H1 (cell line): ENCODE results near the gene KRT34. TPM values are rescaled to one million over a fixed set of nuclear protein-coding genes. Genes with fewer than 3 reads are reported as not detected.

ENCODE experiments used
- CTCF ChIA-PET: fragments of 300-600 bp; sonication (Branson Sonifier 250); formaldehyde crosslinking; loops from one replicate; lab custom pipeline; 2021; ENCODE audit not compliant: partially characterized antibody; lab: Charles Lee
- POLR2A ChIA-PET: fragments of 300-600 bp; sonication (Branson Sonifier 250); formaldehyde crosslinking; loops from one replicate; lab custom pipeline; 2021; ENCODE audit warnings: inconsistent platforms; ENCODE audit not compliant: partially characterized antibody; lab: Charles Lee
- DNase-seq, 2 experiments: peaks; one replicate each; pipeline versions ENCODE4 v3.0.0 to v3.0.0-alpha.2; 2010 to 2022; ENCODE audit warnings: low spot score in 2 of 2, low read depth in 1 of 2, mixed read lengths in 1 of 2
- FAIRE-seq: peaks from 2 replicates; lab custom pipeline; 2011; peaks lifted over from hg19 to GRCh38; lab: Jason Lieb, UNC
- H2AFZ ChIP-seq: 2 replicates; pipeline ENCODE4 v1.8.1; 2012; ENCODE audit warnings: low read length, inconsistent platforms
- H2AK5ac ChIP-seq: 2 replicates; pipeline ENCODE4 v1.6.1; 2013; ENCODE audit warnings: low read depth, low read length
- H2BK120ac ChIP-seq: replicated peaks from 2 replicates; pipeline ENCODE3; 2013; ENCODE audit warnings: low read depth, low read length, inconsistent platforms
- H2BK12ac ChIP-seq: 2 replicates; pipeline ENCODE4 v1.6.1; 2013; ENCODE audit warnings: low read depth, low read length
- H2BK15ac ChIP-seq: 2 replicates; pipeline ENCODE4 v1.6.1; 2013; ENCODE audit warnings: low read length
- H2BK20ac ChIP-seq: 2 replicates; pipeline ENCODE4 v1.6.1; 2013; ENCODE audit warnings: low read length
- H2BK5ac ChIP-seq: 2 replicates; pipeline ENCODE4 v1.6.1; 2013; ENCODE audit warnings: low read depth, low read length
- H3K14ac ChIP-seq: 2 replicates; pipeline ENCODE4 v1.6.1; 2013; ENCODE audit warnings: inconsistent platforms; ENCODE audit not compliant: insufficient read length
- H3K18ac ChIP-seq: 2 replicates; pipeline ENCODE4 v1.6.1; 2013; ENCODE audit warnings: low read length; ENCODE audit errors: extremely low read depth
- H3K23ac ChIP-seq: 2 replicates; pipeline ENCODE4 v1.6.1; 2013; ENCODE audit warnings: inconsistent platforms; ENCODE audit not compliant: insufficient read length
- H3K23me2 ChIP-seq: 2 replicates; pipeline ENCODE4 v1.6.1; 2013; ENCODE audit warnings: low read depth, low read length
- H3K27ac ChIP-seq: 2 replicates; pipeline ENCODE4 v1.6.1; 2011; ENCODE audit warnings: low read depth, low read length, inconsistent platforms
- H3K27me3 ChIP-seq, 4 experiments: replicated peaks in 1 of 4; 1 replicate in 1 of 4; 2 replicates in 3 of 4; pipeline versions ENCODE4 v1.6.1 to v1.8.1; 2011 to 2013; ENCODE audit warnings: low read length in 3 of 4, mild to moderate bottlenecking in 3 of 4, inconsistent platforms in 2 of 4, mixed read lengths in 2 of 4, moderate library complexity in 1 of 4; ENCODE audit not compliant: control insufficient read depth in 3 of 4, insufficient read depth in 3 of 4; ENCODE audit errors: extremely low read depth in 1 of 4
- H3K36me3 ChIP-seq, 4 experiments: 2 replicates each; pipeline versions ENCODE4 v1.6.1 to v1.8.1; 2011 to 2013; ENCODE audit warnings: mild to moderate bottlenecking in 4 of 4, low read length in 3 of 4, moderate library complexity in 2 of 4, control low read depth in 1 of 4, inconsistent platforms in 1 of 4; ENCODE audit not compliant: insufficient read depth in 4 of 4, control insufficient read depth in 2 of 4
- H3K4ac ChIP-seq: replicated peaks from 2 replicates; pipeline ENCODE3; 2013; ENCODE audit warnings: low read length, low read depth, mixed read lengths, inconsistent platforms; ENCODE audit not compliant: insufficient read length
- H3K4me1 ChIP-seq, 4 experiments: replicated peaks in 1 of 4; 1 replicate in 1 of 4; 2 replicates in 3 of 4; pipeline versions ENCODE4 v1.6.1 to v1.8.1; 2011 to 2013; ENCODE audit warnings: low read length in 3 of 4, inconsistent platforms in 2 of 4, mixed read lengths in 1 of 4; ENCODE audit not compliant: insufficient read depth in 4 of 4, control insufficient read depth in 3 of 4
- H3K4me2 ChIP-seq, 2 experiments: 2 replicates each; pipeline versions ENCODE4 v1.6.1 to v1.8.1; 2011 to 2013; ENCODE audit warnings: low read depth in 2 of 2, low read length in 2 of 2, control low read depth in 1 of 2, inconsistent platforms in 1 of 2, mild to moderate bottlenecking in 1 of 2; ENCODE audit not compliant: insufficient read depth in 1 of 2
- H3K4me3 ChIP-seq, 4 experiments: fragments of 200-600, 300-600 bp in 1 of 4; sonication (generic), shearing (Covaris generic), sonication (Bioruptor Twin) in 1 of 4; 2 replicates each; pipeline versions ENCODE4 v1.5.1 to v1.8.1; 2011 to 2016; ENCODE audit warnings: low read length in 4 of 4, low read depth in 3 of 4, control low read depth in 2 of 4, inconsistent platforms in 2 of 4, mild to moderate bottlenecking in 2 of 4, mixed read lengths in 1 of 4, moderate library complexity in 1 of 4; ENCODE audit not compliant: insufficient read depth in 2 of 4; ENCODE audit errors: extremely low read depth in 1 of 4
- H3K56ac ChIP-seq: replicated peaks from 2 replicates; pipeline ENCODE3; 2013; ENCODE audit warnings: low read depth, mild to moderate bottlenecking, mixed read lengths, low read length, inconsistent platforms; ENCODE audit not compliant: insufficient read length
- H3K79me1 ChIP-seq: 2 replicates; pipeline ENCODE4 v1.6.1; 2013; ENCODE audit warnings: low read depth, low read length, control low read depth
- H3K79me2 ChIP-seq, 2 experiments: 2 replicates each; pipeline versions ENCODE4 v1.6.1 to v1.8.1; 2012 to 2013; ENCODE audit warnings: low read length in 2 of 2, mild to moderate bottlenecking in 2 of 2, inconsistent platforms in 1 of 2; ENCODE audit not compliant: insufficient read depth in 2 of 2, control insufficient read depth in 1 of 2
- H3K9ac ChIP-seq, 4 experiments: replicated peaks in 1 of 4; 1 replicate in 1 of 4; 2 replicates in 3 of 4; pipeline versions ENCODE4 v1.6.1 to v1.8.1; 2011 to 2013; ENCODE audit warnings: low read depth in 3 of 4, low read length in 3 of 4, control low read depth in 2 of 4, mild to moderate bottlenecking in 2 of 4, moderate library complexity in 2 of 4, inconsistent platforms in 1 of 4; ENCODE audit errors: extremely low read depth in 1 of 4
- H3K9me3 ChIP-seq, 2 experiments: 2 replicates each; pipeline versions ENCODE4 v1.6.1 to v1.8.1; 2012 to 2013; ENCODE audit warnings: mild to moderate bottlenecking in 2 of 2, moderate library complexity in 2 of 2, control low read depth in 1 of 2, inconsistent platforms in 1 of 2, low read depth in 1 of 2, low read length in 1 of 2, mixed read lengths in 1 of 2; ENCODE audit not compliant: insufficient read depth in 2 of 2
- H4K20me1 ChIP-seq, 2 experiments: replicated peaks in 1 of 2; 2 replicates each; pipeline versions ENCODE3 to v1.8.1; 2011 to 2013; ENCODE audit warnings: inconsistent platforms in 2 of 2, low read length in 2 of 2, mild to moderate bottlenecking in 1 of 2; ENCODE audit not compliant: insufficient read depth in 2 of 2, control insufficient read depth in 1 of 2
- H4K5ac ChIP-seq: 2 replicates; pipeline ENCODE4 v1.6.1; 2013; ENCODE audit warnings: low read length, low read depth, mixed read lengths, inconsistent platforms; ENCODE audit not compliant: insufficient read length
- H4K8ac ChIP-seq: 2 replicates; pipeline ENCODE4 v1.8.0; 2013; ENCODE audit warnings: mild to moderate bottlenecking, moderate library complexity, low read length, inconsistent platforms; ENCODE audit not compliant: insufficient read depth; ENCODE audit errors: extremely low read depth
- H4K91ac ChIP-seq: replicated peaks from 2 replicates; pipeline ENCODE3; 2013; ENCODE audit warnings: low read length, mixed read lengths, inconsistent platforms; ENCODE audit not compliant: insufficient read length
- BACH1 ChIP-seq: IDR thresholded peaks from 2 replicates; pipeline ENCODE4 v1.6.1; 2012; ENCODE audit warnings: low read length, improper control_type of control experiment
- GABPA ChIP-seq: IDR thresholded peaks from 2 replicates; pipeline ENCODE4 v1.6.1; 2011; ENCODE audit warnings: mild to moderate bottlenecking, low read length, moderate library complexity, borderline replicate concordance; ENCODE audit not compliant: insufficient read depth
- NANOG ChIP-seq: IDR thresholded peaks from 2 replicates; pipeline ENCODE4 v1.6.1; 2011; ENCODE audit warnings: low read length, low read depth, mild to moderate bottlenecking, inconsistent platforms; ENCODE audit not compliant: insufficient read depth, poor library complexity, severe bottlenecking
- WGBS, 2 experiments: shearing (Covaris generic) in 1 of 2; methylation state at CpG; one replicate each; pipeline versions ENCODE4 v1.1.6 to v1.1.7; 2013 to 2015; ENCODE audit warnings: low lambda C conversion rate in 2 of 2, mixed read lengths in 2 of 2, inconsistent platforms in 1 of 2, low coverage in 1 of 2, missing lambda C conversion rate in 1 of 2; ENCODE audit not compliant: insufficient replicate concordance in 2 of 2, insufficient coverage in 1 of 2, insufficient read length in 1 of 2; ENCODE audit errors: extremely low coverage in 1 of 2, missing lambda C conversion rate in 1 of 2; 5-methylcytosine and 5-hydroxymethylcytosine counted together
- polyA plus RNA-seq, 7 experiments: library from polyadenylated mRNA; depleted of rRNA in 3 of 7; stranded (reverse) in 5 of 7; unstranded in 2 of 7; fragments of >200 nt in 5 of 7; fragments of 200-250 nt in 2 of 7; gene quantifications; 1 replicate in 5 of 7; 2 replicates in 1 of 7; 4 replicates in 1 of 7; pipeline versions ENCODE4 v1.2.1 to v1.2.3, GENCODE V29; 2011 to 2013; ENCODE audit warnings: missing spikeins in 2 of 7, mixed read lengths in 2 of 7
- total RNA-seq: library from RNA; stranded (reverse); fragmentation: NEBNext Ultra II Directional; extraction: Animal tissue kit (Norgen Biotek cat#: 25700); gene quantifications from 2 replicates; pipeline ENCODE4 v1.2.1, GENCODE V29; 2021

Gene KRT34
- total and polyA plus RNA-seq, 2 of the 8 experiments (the other 6 are each of a cell fraction or from before 2014, with no cell fraction given) = not detected

DNA sequence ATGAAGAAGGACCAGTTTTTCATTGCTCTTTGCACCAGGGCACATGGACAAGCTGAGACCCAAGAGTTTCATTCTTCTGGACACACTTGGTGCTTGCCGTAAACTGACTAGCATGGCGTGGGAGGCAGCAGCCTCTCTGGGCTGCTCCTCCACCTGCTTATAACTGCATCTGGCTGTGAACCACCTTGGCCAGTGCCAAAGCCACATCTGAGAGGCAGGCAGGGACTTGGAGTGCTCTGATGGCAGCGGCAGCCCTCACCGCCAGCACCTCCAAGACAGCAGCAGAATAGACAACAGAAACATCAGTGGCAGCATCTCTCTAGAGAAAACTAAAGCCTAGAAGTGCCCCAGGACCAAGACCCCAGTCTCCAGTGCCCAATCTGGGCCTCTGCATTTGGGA, 37.6 kb upstream of the KRT34 start:
- ChIA-PET POLR2A (no interaction called here), CTCF (interaction anchor here (1.5 to 3.8 kb wide), 2 partner anchors 13 to 19 kb away, joined by 4 to 51 read pairs; no protein-coding TSS in a partner anchor)
- WGBS, 2 experiments = 94% methylated on average over 4 of the region's 4 CpGs; no CpG with 5 or more reads in 1 of the 2 experiments
- Histone ChIP-seq H4K5ac (no peak overlapping the region), H2BK15ac (no peak overlapping the region), H4K91ac (no peak overlapping the region), H3K27ac (no peak overlapping the region), H3K4me1 (no peaks in the 10 kb centered on the region; a peak in 1 of 7 replicates), H3K9me3 (no peaks in the 10 kb centered on the region), H3K36me3 (no peaks in the 10 kb centered on the region), H4K8ac (no peak overlapping the region), H3K79me2 (no peaks in the 10 kb centered on the region), H2BK20ac (no peak overlapping the region), H3K4ac (no peak overlapping the region), H3K79me1 (no peaks in the 10 kb centered on the region)
- DNase-seq (no peak), FAIRE-seq (no peak)
- TF ChIP-seq GABPA = no peak
- TF ChIP-seq BACH1 = no peak
- TF ChIP-seq NANOG = no peak
- TF ChIP-seq, all 59 proteins: peak for 0
- Histone ChIP-seq H3K14ac (no peak overlapping the region), H3K4me3 (no peak overlapping the region), H2AK5ac (no peak overlapping the region), H2BK12ac (no peak overlapping the region), H3K23ac (no peak overlapping the region), H3K18ac (peak overlapping the region; percentile 12; the same call in 1 of the 2 replicates), H2AFZ (no peak overlapping the region), H3K23me2 (no peaks in the 10 kb centered on the region), H2BK5ac (no peak overlapping the region), H3K56ac (no peak overlapping the region), H3K4me2 (no peak overlapping the region), H3K27me3 (no peaks in the 10 kb centered on the region), H4K20me1 (no peaks in the 10 kb centered on the region), H3K9ac (no peak overlapping the region), H2BK120ac (no peak overlapping the region)
